Hepatocyte (in vitro differentiated cells): ENCODE measurements around the gene MAST4.

ENCODE experiments used
- EZH2 ChIP-seq: fragments of 200-600 bp; sonication (generic); IDR thresholded peaks from 2 replicates; pipeline ENCODE4 v1.6.1; 2016; ENCODE audit warnings: antibody characterized with exemption, mild to moderate bottlenecking, borderline replicate concordance
- TF ChIP-seq, protein P1 (sequence below): fragments of 200-600 bp; sonication (generic); IDR thresholded peaks from 2 replicates; pipeline ENCODE4 v1.5.1; 2016; ENCODE audit warnings: antibody characterized with exemption, mild to moderate bottlenecking; ENCODE audit not compliant: poor library complexity

- TF ChIP-seq EZH2 = no peak
- TF ChIP-seq, protein P1, sequence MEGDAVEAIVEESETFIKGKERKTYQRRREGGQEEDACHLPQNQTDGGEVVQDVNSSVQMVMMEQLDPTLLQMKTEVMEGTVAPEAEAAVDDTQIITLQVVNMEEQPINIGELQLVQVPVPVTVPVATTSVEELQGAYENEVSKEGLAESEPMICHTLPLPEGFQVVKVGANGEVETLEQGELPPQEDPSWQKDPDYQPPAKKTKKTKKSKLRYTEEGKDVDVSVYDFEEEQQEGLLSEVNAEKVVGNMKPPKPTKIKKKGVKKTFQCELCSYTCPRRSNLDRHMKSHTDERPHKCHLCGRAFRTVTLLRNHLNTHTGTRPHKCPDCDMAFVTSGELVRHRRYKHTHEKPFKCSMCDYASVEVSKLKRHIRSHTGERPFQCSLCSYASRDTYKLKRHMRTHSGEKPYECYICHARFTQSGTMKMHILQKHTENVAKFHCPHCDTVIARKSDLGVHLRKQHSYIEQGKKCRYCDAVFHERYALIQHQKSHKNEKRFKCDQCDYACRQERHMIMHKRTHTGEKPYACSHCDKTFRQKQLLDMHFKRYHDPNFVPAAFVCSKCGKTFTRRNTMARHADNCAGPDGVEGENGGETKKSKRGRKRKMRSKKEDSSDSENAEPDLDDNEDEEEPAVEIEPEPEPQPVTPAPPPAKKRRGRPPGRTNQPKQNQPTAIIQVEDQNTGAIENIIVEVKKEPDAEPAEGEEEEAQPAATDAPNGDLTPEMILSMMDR = no peak
Measured at GRCh38 chr5:67031057-67031443, 434.9 kb downstream of the MAST4 start.
